Adrenal gland (tissue), 5 donors: ENCODE measurements around the gene ZBED6.
"Not testable (repeated sequence)": the region's sequence is repeated elsewhere in the genome, so short reads cannot be mapped to it uniquely, and the experiment has no call there.

Experiments
- POLR2A ChIP-seq, 2 donors: fragments of 450-650 bp; IDR thresholded peaks; one replicate each; pipeline ENCODE4 v1.6.1; 2017; ENCODE audit warnings: antibody characterized with exemption in 2 of 2, mild to moderate bottlenecking in 2 of 2, moderate library complexity in 1 of 2
- TF ChIP-seq, protein P1 (sequence below), 6 experiments: fragments of 450-650 bp in 4 of 6; fragments of 200-600 bp in 2 of 6; sonication (generic) in 1 of 6; IDR thresholded peaks; 1 replicate in 5 of 6; 2 replicates in 1 of 6; pipeline versions ENCODE4 v1.5.1 to v1.8.0; 2016 to 2021; ENCODE audit warnings: antibody characterized with exemption in 6 of 6, mild to moderate bottlenecking in 2 of 6, moderate library complexity in 1 of 6
- donor health status: DM: no; HTN: no; CAD: no.

DNA sequence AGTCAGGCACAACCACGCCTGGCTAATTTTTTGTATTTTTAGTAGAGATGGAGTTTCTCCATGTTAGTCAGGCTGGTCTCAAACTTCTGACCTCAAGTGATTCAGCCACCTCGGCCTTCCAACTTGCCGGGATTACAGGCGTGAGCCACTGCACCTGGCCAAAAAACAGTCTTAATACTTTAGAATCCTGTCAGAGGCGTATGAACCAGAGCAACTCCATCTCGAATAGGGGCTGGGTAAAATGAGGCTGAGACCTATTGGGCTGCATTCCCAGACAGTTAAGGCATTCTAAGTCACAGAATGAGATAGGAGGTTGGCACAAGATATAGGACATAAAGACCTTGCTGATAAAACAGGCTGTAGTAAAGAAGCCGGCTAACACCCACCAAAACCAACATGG, 33.5 kb upstream of the ZBED6 start:
- TF ChIP-seq, protein P1, sequence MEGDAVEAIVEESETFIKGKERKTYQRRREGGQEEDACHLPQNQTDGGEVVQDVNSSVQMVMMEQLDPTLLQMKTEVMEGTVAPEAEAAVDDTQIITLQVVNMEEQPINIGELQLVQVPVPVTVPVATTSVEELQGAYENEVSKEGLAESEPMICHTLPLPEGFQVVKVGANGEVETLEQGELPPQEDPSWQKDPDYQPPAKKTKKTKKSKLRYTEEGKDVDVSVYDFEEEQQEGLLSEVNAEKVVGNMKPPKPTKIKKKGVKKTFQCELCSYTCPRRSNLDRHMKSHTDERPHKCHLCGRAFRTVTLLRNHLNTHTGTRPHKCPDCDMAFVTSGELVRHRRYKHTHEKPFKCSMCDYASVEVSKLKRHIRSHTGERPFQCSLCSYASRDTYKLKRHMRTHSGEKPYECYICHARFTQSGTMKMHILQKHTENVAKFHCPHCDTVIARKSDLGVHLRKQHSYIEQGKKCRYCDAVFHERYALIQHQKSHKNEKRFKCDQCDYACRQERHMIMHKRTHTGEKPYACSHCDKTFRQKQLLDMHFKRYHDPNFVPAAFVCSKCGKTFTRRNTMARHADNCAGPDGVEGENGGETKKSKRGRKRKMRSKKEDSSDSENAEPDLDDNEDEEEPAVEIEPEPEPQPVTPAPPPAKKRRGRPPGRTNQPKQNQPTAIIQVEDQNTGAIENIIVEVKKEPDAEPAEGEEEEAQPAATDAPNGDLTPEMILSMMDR (IDR thresholded peaks at IDR 0.05): not testable (repeated sequence)
- TF ChIP-seq POLR2A (IDR thresholded peaks at IDR 0.05): not testable (repeated sequence)
